H9 (cell line): Measurements from ENCODE around the gene WDR31. TPM values are rescaled to one million over a fixed set of nuclear protein-coding genes. Genes with fewer than 3 reads are reported as not detected.

ENCODE experiments used
- DNase-seq: peaks from one replicate; pipeline ENCODE4 v3.0.0-alpha.2; 2017
- H2AFZ ChIP-seq: one replicate; pipeline ENCODE4 v1.6.1; 2013; ENCODE audit warnings: mild to moderate bottlenecking, low read length, control low read depth, moderate library complexity
- H2AK5ac ChIP-seq: 2 replicates; pipeline ENCODE4 v1.6.1; 2013; ENCODE audit warnings: low read length, control low read depth, mixed read lengths; ENCODE audit not compliant: insufficient read length
- H2BK120ac ChIP-seq: one replicate; pipeline ENCODE4 v1.6.1; 2013; ENCODE audit warnings: low read depth, mild to moderate bottlenecking, low read length, control low read depth, inconsistent platforms; ENCODE audit not compliant: poor library complexity, severe bottlenecking
- H2BK12ac ChIP-seq: 2 replicates; pipeline ENCODE4 v1.6.1; 2013; ENCODE audit warnings: low read length, control low read depth, mixed read lengths, low read depth; ENCODE audit not compliant: insufficient read length
- H2BK15ac ChIP-seq: 2 replicates; pipeline ENCODE4 v1.6.1; 2013; ENCODE audit warnings: low read depth, low read length, control low read depth
- H2BK20ac ChIP-seq: one replicate; pipeline ENCODE4 v1.6.1; 2013; ENCODE audit warnings: low read depth, mild to moderate bottlenecking, low read length, control low read depth, inconsistent platforms; ENCODE audit not compliant: poor library complexity, severe bottlenecking
- H2BK5ac ChIP-seq: 2 replicates; pipeline ENCODE4 v1.6.1; 2013; ENCODE audit warnings: low read length, control low read depth, mixed read lengths; ENCODE audit not compliant: insufficient read length
- H3K14ac ChIP-seq: 2 replicates; pipeline ENCODE4 v1.6.1; 2013; ENCODE audit warnings: low read length, control low read depth; ENCODE audit not compliant: insufficient read depth
- H3K18ac ChIP-seq: 2 replicates; pipeline ENCODE4 v1.6.1; 2013; ENCODE audit warnings: low read depth, mild to moderate bottlenecking, mixed read lengths, low read length, control low read depth; ENCODE audit not compliant: insufficient read length
- H3K23ac ChIP-seq: 2 replicates; pipeline ENCODE4 v1.6.1; 2013; ENCODE audit warnings: low read length, control low read depth, mixed read lengths, low read depth; ENCODE audit not compliant: insufficient read length
- H3K23me2 ChIP-seq: 2 replicates; pipeline ENCODE4 v1.6.1; 2013; ENCODE audit warnings: low read depth, mild to moderate bottlenecking, mixed read lengths, low read length, control low read depth; ENCODE audit not compliant: insufficient read length, poor library complexity, severe bottlenecking
- H3K27ac ChIP-seq: 2 replicates; pipeline ENCODE4 v1.5.1; 2013; ENCODE audit warnings: low read length, control low read depth, mixed read lengths, low read depth; ENCODE audit not compliant: insufficient read length
- H3K27me3 ChIP-seq: 2 replicates; pipeline ENCODE4 v1.6.1; 2013; ENCODE audit warnings: low read length, control low read depth, inconsistent platforms; ENCODE audit not compliant: insufficient read depth
- H3K4ac ChIP-seq: 2 replicates; pipeline ENCODE4 v1.6.1; 2013; ENCODE audit warnings: low read depth, mild to moderate bottlenecking, control low read depth, inconsistent platforms, low read length, moderate library complexity
- H3K4me1 ChIP-seq: 2 replicates; pipeline ENCODE4 v1.6.1; 2013; ENCODE audit warnings: low read length, control low read depth, inconsistent platforms; ENCODE audit not compliant: insufficient read depth
- H3K4me2 ChIP-seq: 2 replicates; pipeline ENCODE4 v1.6.1; 2013; ENCODE audit warnings: low read length, control low read depth, mixed read lengths; ENCODE audit not compliant: insufficient read length, insufficient read depth
- H3K56ac ChIP-seq: 2 replicates; pipeline ENCODE4 v1.6.1; 2013; ENCODE audit warnings: low read depth, mild to moderate bottlenecking, mixed read lengths, low read length, control low read depth; ENCODE audit not compliant: insufficient read length
- H3K79me1 ChIP-seq: 2 replicates; pipeline ENCODE4 v1.6.1; 2013; ENCODE audit warnings: low read depth, mild to moderate bottlenecking, moderate library complexity, low read length, control low read depth, inconsistent platforms; ENCODE audit not compliant: insufficient read depth, poor library complexity, severe bottlenecking
- H3K79me2 ChIP-seq: 2 replicates; pipeline ENCODE4 v1.6.1; 2013; ENCODE audit warnings: low read length, control low read depth, inconsistent platforms; ENCODE audit not compliant: insufficient read depth
- H3K9ac ChIP-seq: 2 replicates; pipeline ENCODE4 v1.6.1; 2013; ENCODE audit warnings: low read length, control low read depth, mixed read lengths; ENCODE audit not compliant: insufficient read length; ENCODE audit errors: extremely low read depth
- H3K9me3 ChIP-seq: one replicate; pipeline ENCODE4 v1.6.1; 2013; ENCODE audit warnings: low read depth, low read length, inconsistent platforms; ENCODE audit not compliant: control insufficient read depth
- H3T11ph ChIP-seq: one replicate; pipeline ENCODE4 v1.6.1; 2013; ENCODE audit warnings: mild to moderate bottlenecking, low read length, control low read depth, inconsistent platforms
- H4K20me1 ChIP-seq: one replicate; pipeline ENCODE4 v1.6.1; 2013; ENCODE audit not compliant: control insufficient read depth, insufficient read length, insufficient read depth
- H4K5ac ChIP-seq: 2 replicates; pipeline ENCODE4 v1.6.1; 2013; ENCODE audit warnings: low read depth, mild to moderate bottlenecking, mixed read lengths, low read length, control low read depth; ENCODE audit not compliant: insufficient read length
- H4K8ac ChIP-seq: replicated peaks from 2 replicates; pipeline ENCODE4 v1.6.1; 2013; ENCODE audit warnings: low read length, control low read depth, mixed read lengths, low read depth; ENCODE audit not compliant: insufficient read length
- H4K91ac ChIP-seq: 2 replicates; pipeline ENCODE4 v1.6.1; 2013; ENCODE audit warnings: low read depth, mild to moderate bottlenecking, moderate library complexity, mixed read lengths, low read length, control low read depth; ENCODE audit not compliant: insufficient read length
- H3K27ac Mint-ChIP-seq, 3 experiments: 2 replicates in 2 of 3; 3 replicates in 1 of 3; pipeline ENCODE4 v1.8.0; 2020 to 2021; ENCODE audit warnings: mixed read lengths in 3 of 3, mild to moderate bottlenecking in 1 of 3, moderate library complexity in 1 of 3
- H3K27me3 Mint-ChIP-seq: 2 replicates; pipeline ENCODE4 v1.8.0; 2021; ENCODE audit warnings: low read depth, mild to moderate bottlenecking, moderate library complexity, mixed read lengths
- H3K36me3 Mint-ChIP-seq, 3 experiments: 2 replicates in 2 of 3; 3 replicates in 1 of 3; pipeline ENCODE4 v1.8.0; 2020 to 2021; ENCODE audit warnings: low read depth in 3 of 3, mixed read lengths in 3 of 3; ENCODE audit not compliant: insufficient read depth in 1 of 3
- H3K4me1 Mint-ChIP-seq, 2 experiments: 2 replicates each; pipeline ENCODE4 v1.8.0; 2020; ENCODE audit warnings: mixed read lengths in 2 of 2
- H3K4me3 Mint-ChIP-seq, 2 experiments: 2 replicates in 1 of 2; 3 replicates in 1 of 2; pipeline ENCODE4 v1.8.0; 2020 to 2021; ENCODE audit warnings: mild to moderate bottlenecking in 2 of 2, mixed read lengths in 2 of 2, moderate library complexity in 1 of 2
- H3K9me3 Mint-ChIP-seq, 2 experiments: 2 replicates in 1 of 2; 3 replicates in 1 of 2; pipeline ENCODE4 v1.8.0; 2020; ENCODE audit warnings: mild to moderate bottlenecking in 2 of 2, mixed read lengths in 2 of 2, moderate library complexity in 1 of 2
- CTCF ChIP-seq: fragments of 200-600 bp; sonication (generic); conservative IDR thresholded peaks from 3 replicates; pipeline ENCODE4 v1.8.0; 2021; ENCODE audit warnings: antibody characterized with exemption, mild to moderate bottlenecking
- WGBS: extraction: QIAGEN DNeasy Blood & Tissue Kit; methylation state at CpG from one replicate; pipeline ENCODE4 v1.1.7; 2013; ENCODE audit warnings: missing lambda C conversion rate, low lambda C conversion rate, mixed read lengths; ENCODE audit not compliant: insufficient read length; ENCODE audit errors: extremely low coverage; 5-methylcytosine and 5-hydroxymethylcytosine counted together
- total RNA-seq: library from RNA; stranded (reverse); gene quantifications from 2 replicates; pipeline ENCODE4 v1.2.1, GENCODE V29; 2021

Gene WDR31
- total RNA-seq, 1 experiment from 2014 or later: 0.72 TPM

DNA sequence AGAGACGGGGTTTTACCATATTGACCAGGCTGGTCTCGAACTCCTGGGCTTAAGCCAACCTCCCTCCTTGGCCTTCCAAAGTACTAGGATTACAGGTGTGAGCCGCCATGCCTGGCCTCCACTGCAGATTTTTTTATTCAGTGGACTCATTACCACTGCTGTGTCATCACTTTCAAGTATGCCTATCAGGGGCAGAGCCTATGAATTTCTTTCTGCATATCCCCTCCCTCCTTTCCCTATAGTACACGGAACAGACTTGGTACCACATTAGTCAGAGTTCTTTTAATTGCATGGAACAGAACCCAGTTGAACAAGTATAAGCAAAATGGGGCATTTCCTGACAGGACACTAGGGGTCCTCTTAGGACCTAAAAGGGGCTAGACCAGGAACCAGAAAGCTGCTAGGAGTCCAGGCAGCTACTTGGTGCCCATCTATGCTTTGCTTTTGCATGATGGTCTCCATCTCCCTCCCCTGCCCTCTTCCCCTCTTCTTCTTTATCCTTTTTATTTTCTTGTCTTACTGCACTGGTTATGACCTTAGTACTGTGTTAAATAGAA, 15.0 kb upstream of the WDR31 start:
- H2BK15ac ChIP-seq: no peak overlapping the region
- Mint-ChIP-seq H3K9me3 (no peaks in the 10 kb centered on the region), H3K27me3 (peaks cover 17% of the 10 kb centered on the region), H3K4me3 (no peak overlapping the region), H3K36me3 (no peaks in the 10 kb centered on the region; a peak in 1 of 7 replicates), H3K4me1 (peaks cover 14% of the 10 kb centered on the region in 2 experiments), H3K27ac (no peak overlapping the region)
- H3K56ac ChIP-seq: no peak overlapping the region
- H2BK20ac ChIP-seq: no peak overlapping the region
- DNase-seq: no peak
- no peak overlapping the region for H2BK5ac ChIP-seq
- no CpG with 5 or more reads among the region's 4 CpGs for WGBS
- H2BK12ac ChIP-seq: no peak overlapping the region
- H4K20me1 ChIP-seq: no peaks in the 10 kb centered on the region
- H3K4me2 ChIP-seq: no peak overlapping the region
- H3K23ac ChIP-seq: no peak overlapping the region
- H3K23me2 ChIP-seq: peaks cover 4% of the 10 kb centered on the region
- no peaks in the 10 kb centered on the region for H3K79me2 ChIP-seq
- no peak overlapping the region for H2AK5ac ChIP-seq
- peaks cover 2% of the 10 kb centered on the region; the same call in 1 of the 2 replicates for H3K4me1 ChIP-seq
- H3K9ac ChIP-seq: no peak overlapping the region
- no peak overlapping the region for H2BK120ac ChIP-seq
- H4K5ac ChIP-seq: no peak overlapping the region
- H3K27me3 ChIP-seq: no peaks in the 10 kb centered on the region
- H3K18ac ChIP-seq: no peak overlapping the region
- no peak overlapping the region for H3K4ac ChIP-seq
- no peaks in the 10 kb centered on the region for H3K79me1 ChIP-seq
- no peak overlapping the region for H2AFZ ChIP-seq
- H4K91ac ChIP-seq: no peak overlapping the region
- no peak overlapping the region for H3T11ph ChIP-seq
- H3K9me3 ChIP-seq: no peaks in the 10 kb centered on the region
- H4K8ac ChIP-seq: no peak overlapping the region
- H3K27ac ChIP-seq: no peak overlapping the region
- no peak overlapping the region for H3K14ac ChIP-seq
- peak; percentile 48 for TF ChIP-seq CTCF
